Stimulated activated CD4-positive, alpha-beta T cell treated with anti-CD3 and anti-CD28 coated beads, Interleukin-2, amount 100 ng/mL, for 24 hours (primary cell): ENCODE results near the gene INSC.
A peak's percentile ranks its signal among the peaks of the same experiment; 100 is the strongest.
"Not testable (repeated sequence)": the region's sequence is repeated elsewhere in the genome, so short reads cannot be mapped to it uniquely, and the experiment has no call there.

ENCODE experiments used
- DNase-seq, 2 donors: peaks; one replicate each; pipeline ENCODE4 v3.0.0-alpha.2; 2020

INSC gene

GRCh38 chr11:15114501-15115475 is at the start of gene INSC:
Gene INSC (plus strand): TSS chr11:15114923. CDS start chr11:15149175, 34,252 bp downstream.
- DNase-seq, result no peak

- DNase-seq, result not testable (repeated sequence)
Measured at GRCh38 chr11:15069751-15070150, 45.0 kb upstream of the INSC start.

- no peak for DNase-seq
Measured at GRCh38 chr11:15071556-15072255, 43.0 kb upstream of the INSC start.

- DNase-seq, result no peak
Measured at GRCh38 chr11:15072551-15073143, 42.1 kb upstream of the INSC start.

- peak; percentile 39 to 52 for DNase-seq
Measured at GRCh38 chr11:15073361-15074205, 41.1 kb upstream of the INSC start, which contains the start of gene CALCB. Gene CALCB (plus strand): TSS chr11:15073593. CDS start chr11:15074719, 1,126 bp downstream.

- DNase-seq, result peak; percentile 92 to 95
Measured at GRCh38 chr11:15074206-15075161, 40.2 kb upstream of the INSC start.

GRCh38 chr11:15075162-15075526 is 39.6 kb upstream of the INSC start:
- DNase-seq, result no peak

- DNase-seq, result no peak
Measured at GRCh38 chr11:15091175-15091574, 23.5 kb upstream of the INSC start.

GRCh38 chr11:15091625-15092024 is 23.1 kb upstream of the INSC start:
- DNase-seq, result no peak

GRCh38 chr11:15093432-15093831 is 21.3 kb upstream of the INSC start:
- no peak for DNase-seq

- DNase-seq, result no peak
Measured at GRCh38 chr11:15095736-15096228, 18.9 kb upstream of the INSC start.

GRCh38 chr11:15097411-15097810 is 17.3 kb upstream of the INSC start:
- no peak for DNase-seq

- no peak for DNase-seq
Measured at GRCh38 chr11:15099267-15099666, 15.5 kb upstream of the INSC start.

- peak; percentile 54 to 61 for DNase-seq
Measured at GRCh38 chr11:15101072-15101709, 13.5 kb upstream of the INSC start.

- no peak for DNase-seq
Measured at GRCh38 chr11:15104166-15104565, 10.6 kb upstream of the INSC start.

GRCh38 chr11:15106201-15106965 is 8.3 kb upstream of the INSC start:
- no peak for DNase-seq

- DNase-seq, result no peak
Measured at GRCh38 chr11:15107730-15108515, 6.8 kb upstream of the INSC start.

GRCh38 chr11:15108592-15109130 is 6.1 kb upstream of the INSC start:
- DNase-seq, result no peak

GRCh38 chr11:15109602-15110001 is 5.1 kb upstream of the INSC start:
- no peak for DNase-seq
